A549 (cell line): ENCODE results near the gene KCNMA1.

Experiments used
- CBX8 ChIP-seq: fragments of 200-600 bp; sonication (generic); IDR thresholded peaks from 2 replicates; pipeline ENCODE4 v1.6.1; 2016
- CTCF ChIP-seq: fragments of >200 bp; sonication (Bioruptor Twin); formaldehyde crosslinking; IDR thresholded peaks from 3 replicates; pipeline ENCODE4 v1.5.1; 2016

- no peak for TF ChIP-seq CTCF
- TF ChIP-seq CBX8 = no peak
These were observed 94.8 kb downstream of the KCNMA1 start for GRCh38 chr10:77542710-77543259.
